ENCODE results near the gene COG4. TPM values are rescaled to one million over a fixed set of nuclear protein-coding genes. Genes with fewer than 3 reads are reported as not detected.
A peak's percentile ranks its signal among the peaks of the same experiment; 100 is the strongest.
"Not testable (repeated sequence)": the region's sequence is repeated elsewhere in the genome, so short reads cannot be mapped to it uniquely, and the experiment has no call there.

COG4 gene
- polyA plus RNA-seq, 12 donors: 32.4 to 46.9 (median 40.4) TPM; not detected in 1

DNA sequence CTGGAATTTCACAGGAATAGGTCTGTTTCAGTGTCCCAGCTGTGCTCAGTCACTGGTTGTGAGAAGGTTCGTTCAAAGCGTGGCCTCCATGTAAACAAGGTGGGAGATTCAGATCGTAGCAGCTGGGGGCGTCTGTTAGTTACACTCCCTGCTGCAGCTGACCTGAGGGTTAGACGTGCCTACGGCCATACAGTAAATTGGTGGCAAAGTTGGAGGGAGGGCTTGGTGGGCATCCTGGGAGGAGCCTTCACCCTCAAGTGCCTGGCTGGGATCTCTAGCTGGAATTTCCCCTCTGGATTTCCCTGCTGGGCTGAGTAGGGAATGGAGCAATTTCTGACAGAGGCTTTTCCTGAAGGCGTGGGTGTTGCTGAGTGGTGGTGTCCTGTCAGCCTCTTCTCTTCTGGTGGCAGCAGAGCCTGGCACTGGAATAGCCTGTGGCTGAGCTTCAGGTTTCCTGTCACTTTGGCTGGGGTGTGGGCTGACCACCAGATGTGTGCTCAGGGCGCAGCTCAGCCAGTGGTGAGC is 62.6 kb downstream of the COG4 start:
- no peak for DNase-seq

DNA sequence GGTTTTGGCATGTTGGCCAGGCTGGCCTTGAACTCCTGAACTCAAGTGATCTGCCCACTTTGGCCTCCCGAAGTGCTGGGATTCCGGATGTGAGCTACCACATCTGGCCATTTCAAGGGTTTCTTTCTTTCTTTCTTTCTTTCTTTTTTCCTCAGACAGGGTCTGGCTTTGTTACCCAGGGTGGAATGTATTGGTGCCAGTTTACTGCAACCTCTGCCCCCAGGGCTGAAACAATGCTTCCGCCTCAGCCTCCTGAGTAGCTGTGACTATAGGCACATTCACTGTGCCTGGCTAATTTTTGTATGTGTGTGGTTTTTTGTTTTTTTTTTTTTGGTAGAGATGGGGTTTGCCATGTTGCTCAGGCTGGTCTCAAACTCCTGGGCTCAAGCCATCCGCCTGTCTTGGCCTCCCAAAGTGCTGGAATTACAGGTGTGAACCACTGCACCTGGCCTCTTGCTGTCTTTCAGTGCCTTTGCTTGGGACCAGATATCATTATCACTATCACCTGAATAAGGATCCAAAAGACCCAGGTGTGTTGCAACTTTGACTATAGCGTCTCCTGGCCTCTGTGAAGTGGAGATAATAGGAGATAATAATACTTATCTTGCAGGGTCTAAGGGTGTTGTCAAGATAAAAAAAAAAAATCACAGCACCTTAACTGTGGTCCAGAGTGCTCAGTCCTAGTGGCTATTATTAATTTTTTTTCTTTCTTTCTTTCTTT is 65.7 kb downstream of the COG4 start:
- no peak for DNase-seq

GRCh38 chr16:70455910-70456309 is 67.4 kb downstream of the COG4 start:
- no peak for DNase-seq

DNA sequence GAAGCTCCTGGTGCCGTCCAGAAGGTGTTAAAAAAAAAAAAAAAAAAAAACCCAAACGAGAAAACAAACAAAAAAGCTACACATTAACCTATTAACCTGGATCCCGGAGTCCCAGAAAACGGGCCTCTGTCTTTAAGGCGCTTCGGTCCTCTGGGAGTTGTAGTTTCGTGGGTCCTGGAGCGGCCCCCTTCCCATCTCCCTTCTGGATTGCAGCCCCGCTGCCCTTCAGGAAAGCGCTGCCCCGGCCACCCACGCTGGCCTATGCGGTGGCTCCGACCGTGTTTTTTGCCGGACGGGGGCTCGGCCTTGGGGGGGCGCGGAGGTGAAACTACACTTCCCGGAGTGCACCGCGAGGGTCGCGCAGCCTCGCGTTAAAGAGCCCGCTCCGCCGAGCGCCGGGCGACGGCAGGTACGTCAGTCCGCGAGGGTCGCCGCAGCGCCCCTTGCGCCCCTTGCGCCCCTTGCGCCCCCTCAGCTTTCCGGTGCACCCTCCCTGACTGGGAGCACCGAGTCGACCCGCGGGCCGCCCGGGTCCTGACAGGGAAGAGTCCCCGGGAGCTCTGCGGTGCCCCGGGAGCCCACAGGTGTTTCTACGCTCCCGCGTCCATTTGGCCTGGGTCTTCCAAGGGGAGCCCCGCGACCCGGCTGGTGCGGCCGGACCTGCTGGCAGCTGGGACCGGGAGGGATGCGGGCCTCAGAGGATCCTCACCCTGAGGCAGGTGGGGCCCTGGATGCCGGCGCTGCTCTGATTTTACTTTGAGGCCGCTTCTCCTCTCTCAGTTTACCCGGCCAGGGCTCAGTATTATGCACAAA is 68.9 kb downstream of the COG4 start, which contains the start of gene FCSK:
Gene FCSK, plus strand, starts transcription at position 374 of the 813 bp plus-strand sequence. CDS start 8,596 bp downstream, outside the sequence.
- peak; percentile 72 for DNase-seq

DNA sequence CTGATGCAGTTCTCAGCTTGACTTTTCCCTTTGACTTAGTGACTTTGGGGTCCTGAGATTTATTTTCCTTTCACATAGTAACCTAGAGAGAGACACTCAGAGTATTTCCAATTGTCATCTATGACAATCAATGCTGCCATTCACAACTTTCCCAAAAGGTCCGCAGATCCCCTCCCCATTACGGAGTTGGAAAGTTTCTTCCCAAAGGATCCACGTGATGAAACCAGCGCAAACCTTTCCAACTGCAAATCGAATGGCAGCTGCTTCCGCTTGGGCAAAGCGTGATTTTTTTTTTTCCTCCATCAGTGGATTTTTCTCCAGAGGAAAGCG is 69.5 kb downstream of the COG4 start:
- no peak for DNase-seq

DNA sequence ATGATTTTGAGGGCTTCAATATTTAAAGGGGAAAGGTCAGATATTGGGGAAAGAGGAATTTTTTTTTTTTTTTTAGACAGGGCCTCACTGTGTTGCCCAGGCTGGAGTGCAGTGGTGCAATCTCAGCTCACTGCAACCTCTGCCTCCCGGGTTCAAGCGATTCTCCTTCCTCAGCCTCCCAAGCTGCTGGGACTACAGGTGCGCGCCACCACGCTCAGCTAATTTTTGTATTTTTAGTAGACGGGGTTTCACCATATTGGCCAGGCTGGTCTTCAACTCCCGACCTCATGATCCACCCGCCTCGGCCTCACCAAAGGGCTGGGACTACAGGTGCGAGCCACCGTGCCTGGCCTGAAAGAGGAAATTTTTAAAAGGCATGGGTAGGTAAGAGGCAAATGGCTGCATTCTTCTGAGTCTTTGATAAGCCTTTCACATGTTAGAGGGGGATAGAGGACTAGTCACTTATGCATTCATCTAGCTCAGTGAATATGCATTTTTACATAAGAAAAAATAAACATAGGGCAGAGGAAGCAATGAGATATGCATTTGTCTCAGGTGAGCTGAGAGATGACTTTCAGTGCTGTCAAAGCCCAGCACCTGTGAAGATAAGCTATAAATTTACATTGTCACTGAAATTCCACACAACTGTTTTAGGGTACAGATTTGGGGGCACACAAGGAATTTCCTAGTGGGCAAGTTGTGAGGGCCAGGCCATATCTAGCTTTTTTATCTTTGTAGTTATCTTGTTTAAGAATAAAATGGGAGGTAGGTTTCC is 70.0 kb downstream of the COG4 start:
- no peak for DNase-seq

- DNase-seq: not testable (repeated sequence)
Measured at GRCh38 chr16:70451004-70451340, 72.4 kb downstream of the COG4 start.

- DNase-seq: not testable (repeated sequence)
Measured at GRCh38 chr16:70450142-70451003, 73.0 kb downstream of the COG4 start.

GRCh38 chr16:70448075-70448474 is 75.3 kb downstream of the COG4 start:
- no peak for DNase-seq

DNA sequence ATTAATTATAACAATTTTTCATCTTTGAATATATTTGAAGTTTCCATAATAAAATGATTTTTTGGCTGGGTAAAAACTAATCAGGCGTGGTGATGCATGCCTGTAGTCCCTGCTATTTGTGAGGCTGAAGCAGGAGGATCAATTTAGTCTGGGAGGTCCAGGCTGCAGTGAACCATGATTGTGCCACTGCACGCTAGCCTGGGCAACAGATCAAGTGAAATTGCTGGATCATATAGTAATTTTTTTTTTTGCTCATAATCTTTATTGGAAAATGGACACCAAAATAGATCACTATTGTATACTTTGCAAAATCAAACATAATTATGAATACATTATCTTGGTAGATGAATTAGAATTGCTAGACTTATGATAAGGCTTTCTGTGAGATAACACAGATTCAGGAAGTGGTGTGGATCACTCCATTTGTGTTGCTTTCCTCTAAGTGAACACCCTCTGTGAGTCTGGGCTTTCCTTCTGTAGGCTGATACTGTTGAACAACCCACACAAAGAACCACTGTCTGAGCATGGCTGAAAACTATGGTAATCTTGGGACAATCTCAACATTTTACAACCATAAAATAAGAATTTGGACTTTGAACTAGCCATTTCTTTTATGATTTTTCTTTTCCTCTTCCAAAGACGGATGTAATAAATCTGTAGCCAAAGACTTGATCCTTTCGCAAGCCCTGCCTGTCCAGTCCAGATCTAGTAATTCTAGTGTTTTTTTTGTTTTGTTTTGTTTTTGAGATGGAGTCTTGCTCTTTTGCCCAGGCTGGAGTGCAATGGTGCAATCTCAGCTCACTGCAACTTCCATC is 78.9 kb downstream of the COG4 start:
- no peak for DNase-seq

DNA sequence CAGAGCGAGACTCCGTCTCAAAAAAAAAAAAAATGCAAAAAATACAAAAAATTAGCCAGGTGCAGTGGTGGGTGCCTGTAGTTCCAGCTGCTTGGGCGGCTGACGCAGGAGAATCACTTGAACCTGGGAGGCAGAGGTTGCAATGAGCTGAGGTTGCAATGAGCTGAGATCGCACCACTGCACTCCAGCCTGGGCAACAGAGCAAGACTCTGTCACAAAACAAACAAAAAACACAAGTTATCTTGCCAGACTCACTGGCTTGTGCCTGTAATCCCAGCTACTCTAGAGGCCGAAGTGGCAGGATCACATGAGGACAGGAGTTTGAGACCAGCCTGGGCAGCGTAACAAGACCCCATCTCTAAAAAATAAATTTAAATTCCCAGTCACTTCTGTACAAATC is 81.0 kb downstream of the COG4 start:
- no peak for DNase-seq

GRCh38 chr16:70441406-70441990 is 81.9 kb downstream of the COG4 start:
- no peak for DNase-seq

GRCh38 chr16:70440009-70440692 is 83.2 kb downstream of the COG4 start:
- DNase-seq: no peak

- peak; percentile 96 for DNase-seq
Measured at GRCh38 chr16:70438969-70439862, 84.1 kb downstream of the COG4 start, which contains the start of gene ST3GAL2. ST3GAL2 (minus strand) TSS chr16:70439100; CDS start chr16:70398530, 40,570 bp downstream.

DNA sequence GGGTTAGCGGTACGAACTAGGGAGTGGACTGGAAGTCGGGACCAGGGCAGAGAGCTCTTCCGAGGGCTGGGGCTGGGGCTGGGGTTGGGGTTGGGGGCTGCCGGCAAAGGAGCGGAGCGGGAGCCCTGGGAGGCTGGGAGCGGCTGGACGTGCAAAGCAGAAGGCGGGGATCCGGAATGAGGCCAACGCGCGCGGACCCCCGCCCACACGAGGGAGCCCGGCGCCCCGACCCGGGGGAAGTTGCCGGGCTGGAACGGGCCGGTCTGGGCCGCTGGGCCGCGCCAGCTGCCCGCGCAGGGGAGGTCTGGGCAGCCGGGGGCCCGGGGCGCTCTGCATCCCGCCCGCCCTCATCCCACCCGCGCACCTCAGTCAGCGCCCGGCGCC is 84.8 kb downstream of the COG4 start:
- DNase-seq: no peak

- DNase-seq: no peak
Measured at GRCh38 chr16:70437582-70438557, 85.5 kb downstream of the COG4 start.

DNA sequence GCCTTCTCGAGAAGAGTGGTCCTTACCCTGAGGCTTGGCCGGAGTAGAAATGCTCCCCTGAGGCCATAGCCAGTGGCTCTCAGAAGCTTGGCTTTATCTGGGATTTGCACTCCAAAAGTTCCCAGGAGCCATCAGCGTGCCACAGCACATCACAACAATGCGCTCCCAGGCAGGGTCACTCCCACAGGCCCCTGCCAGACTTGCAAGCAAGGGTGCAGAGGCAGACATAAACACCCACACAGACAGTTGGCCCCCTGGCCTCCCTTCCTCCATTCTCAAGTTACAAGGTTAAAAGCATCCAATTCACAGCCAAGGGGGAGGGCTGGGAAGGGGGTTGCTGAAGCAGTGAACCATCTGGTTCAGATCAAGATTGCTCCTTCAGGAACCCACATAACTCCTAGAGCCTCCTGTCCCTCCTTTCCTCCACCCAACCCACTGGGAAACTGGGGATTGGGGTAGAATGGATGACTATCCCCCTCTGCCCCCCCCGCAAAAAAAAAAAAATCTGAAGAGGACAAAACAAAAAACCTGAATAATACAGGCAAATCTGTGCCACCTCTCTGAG is 86.3 kb downstream of the COG4 start:
- no peak for DNase-seq

All from muscle of arm (tissue), 12 donors.